Measurements from ENCODE around the gene OGA.

DNA sequence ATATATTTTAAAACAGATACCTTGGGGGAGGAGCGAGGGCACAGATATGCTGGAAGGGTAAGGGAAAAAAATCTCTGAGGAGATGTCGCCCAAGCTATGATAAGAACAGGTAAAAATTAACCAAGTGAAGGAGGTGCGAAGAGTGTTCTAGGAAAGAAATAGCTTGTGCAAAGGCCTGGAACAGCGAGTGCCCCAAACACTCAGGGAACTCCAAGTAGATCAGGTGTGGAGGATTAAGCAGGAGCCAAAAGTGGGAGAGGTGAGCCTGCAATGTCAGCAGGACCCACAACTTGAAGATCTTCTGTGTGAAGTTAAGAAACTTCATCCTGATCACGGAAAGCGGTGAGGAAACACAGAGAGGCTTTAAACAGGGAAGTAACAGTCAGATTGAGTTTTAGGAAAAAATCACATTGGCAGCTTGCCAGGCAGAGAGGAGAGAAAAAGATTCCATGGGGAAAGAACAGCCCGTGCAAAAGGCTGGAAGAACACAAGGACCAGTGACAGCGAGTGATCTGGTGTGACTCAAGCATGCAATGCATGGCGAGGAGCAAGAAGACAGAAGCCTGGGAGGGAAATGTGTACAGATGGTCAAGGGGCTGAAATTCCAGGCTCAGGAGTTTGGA is 73.1 kb downstream of the OGA start:
- TF ChIP-seq, protein P1, sequence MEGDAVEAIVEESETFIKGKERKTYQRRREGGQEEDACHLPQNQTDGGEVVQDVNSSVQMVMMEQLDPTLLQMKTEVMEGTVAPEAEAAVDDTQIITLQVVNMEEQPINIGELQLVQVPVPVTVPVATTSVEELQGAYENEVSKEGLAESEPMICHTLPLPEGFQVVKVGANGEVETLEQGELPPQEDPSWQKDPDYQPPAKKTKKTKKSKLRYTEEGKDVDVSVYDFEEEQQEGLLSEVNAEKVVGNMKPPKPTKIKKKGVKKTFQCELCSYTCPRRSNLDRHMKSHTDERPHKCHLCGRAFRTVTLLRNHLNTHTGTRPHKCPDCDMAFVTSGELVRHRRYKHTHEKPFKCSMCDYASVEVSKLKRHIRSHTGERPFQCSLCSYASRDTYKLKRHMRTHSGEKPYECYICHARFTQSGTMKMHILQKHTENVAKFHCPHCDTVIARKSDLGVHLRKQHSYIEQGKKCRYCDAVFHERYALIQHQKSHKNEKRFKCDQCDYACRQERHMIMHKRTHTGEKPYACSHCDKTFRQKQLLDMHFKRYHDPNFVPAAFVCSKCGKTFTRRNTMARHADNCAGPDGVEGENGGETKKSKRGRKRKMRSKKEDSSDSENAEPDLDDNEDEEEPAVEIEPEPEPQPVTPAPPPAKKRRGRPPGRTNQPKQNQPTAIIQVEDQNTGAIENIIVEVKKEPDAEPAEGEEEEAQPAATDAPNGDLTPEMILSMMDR (IDR thresholded peaks at IDR 0.05; ENCODE audit: insufficient read depth, low read length, poor library complexity, severe bottlenecking), result no peak
- no peak for TF ChIP-seq EZH2phosphoT487 (conservative IDR thresholded peaks at IDR 0.05; ENCODE audit: low read length)
